ENCODE measurements around the gene OR6C76.

DNA sequence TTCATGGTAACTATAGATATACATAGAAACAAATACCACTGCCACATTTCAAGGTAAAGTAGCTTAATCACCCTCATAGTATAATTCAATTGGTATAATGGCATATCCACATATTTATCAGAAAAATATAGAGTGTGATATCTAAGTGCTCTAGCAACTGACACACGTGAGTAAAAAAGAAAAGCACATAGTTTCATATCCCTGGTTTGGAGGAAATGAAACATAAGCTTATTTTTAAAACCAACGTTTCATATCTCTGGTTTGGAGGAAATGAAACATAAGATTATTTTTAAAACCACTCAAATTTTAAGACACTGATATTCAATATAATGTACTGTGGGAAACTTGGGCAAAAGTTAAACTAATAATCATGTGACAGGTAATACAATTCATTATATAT, 41.8 kb downstream of the OR6C76 start:
- TF ChIP-seq EZH2 (IDR thresholded peaks at IDR 0.05; ENCODE audit: low read length, unreplicated experiment), result no peak
- TF ChIP-seq, protein P1, sequence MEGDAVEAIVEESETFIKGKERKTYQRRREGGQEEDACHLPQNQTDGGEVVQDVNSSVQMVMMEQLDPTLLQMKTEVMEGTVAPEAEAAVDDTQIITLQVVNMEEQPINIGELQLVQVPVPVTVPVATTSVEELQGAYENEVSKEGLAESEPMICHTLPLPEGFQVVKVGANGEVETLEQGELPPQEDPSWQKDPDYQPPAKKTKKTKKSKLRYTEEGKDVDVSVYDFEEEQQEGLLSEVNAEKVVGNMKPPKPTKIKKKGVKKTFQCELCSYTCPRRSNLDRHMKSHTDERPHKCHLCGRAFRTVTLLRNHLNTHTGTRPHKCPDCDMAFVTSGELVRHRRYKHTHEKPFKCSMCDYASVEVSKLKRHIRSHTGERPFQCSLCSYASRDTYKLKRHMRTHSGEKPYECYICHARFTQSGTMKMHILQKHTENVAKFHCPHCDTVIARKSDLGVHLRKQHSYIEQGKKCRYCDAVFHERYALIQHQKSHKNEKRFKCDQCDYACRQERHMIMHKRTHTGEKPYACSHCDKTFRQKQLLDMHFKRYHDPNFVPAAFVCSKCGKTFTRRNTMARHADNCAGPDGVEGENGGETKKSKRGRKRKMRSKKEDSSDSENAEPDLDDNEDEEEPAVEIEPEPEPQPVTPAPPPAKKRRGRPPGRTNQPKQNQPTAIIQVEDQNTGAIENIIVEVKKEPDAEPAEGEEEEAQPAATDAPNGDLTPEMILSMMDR (conservative IDR thresholded peaks at IDR 0.05; ENCODE audit: low read depth, low read length), result no peak
- no peak for TF ChIP-seq EZH2phosphoT487 (IDR thresholded peaks at IDR 0.05; ENCODE audit: borderline replicate concordance, low read length)
